ENCODE measurements around the gene MMD.
A peak's percentile ranks its signal among the peaks of the same experiment; 100 is the strongest.

- TF ChIP-seq SMARCA5 (IDR thresholded peaks at IDR 0.05) (no peak), CEBPB (tag; IDR thresholded peaks at IDR 0.05) (0 out of 2 replicates have a peak, but pooled peaks have one; percentile 36), TEAD2 (tag; IDR thresholded peaks at IDR 0.05) (no peak), POLR2A (conservative IDR thresholded peaks at IDR 0.05) (no peak), MAFG (tag; conservative IDR thresholded peaks at IDR 0.05) (no peak), TAF1 (IDR thresholded peaks at IDR 0.05; ENCODE audit: control insufficient read depth, extremely low read depth, insufficient read depth, low read length, severe bottlenecking) (no peak), REST (IDR thresholded peaks at IDR 0.05; ENCODE audit: borderline replicate concordance) (no peak), REST (CRISPR knock-in tag; IDR thresholded peaks at IDR 0.05; ENCODE audit: low read depth) (no peak), POLR2AphosphoS5 (IDR thresholded peaks at IDR 0.05; ENCODE audit: control insufficient read depth, insufficient read depth, low read depth, low read length) (no peak), EZH2 (IDR thresholded peaks at IDR 0.05; ENCODE audit: borderline replicate concordance, low read depth, low read length) (no peak), SMC3 (conservative IDR thresholded peaks at IDR 0.05; ENCODE audit: insufficient read depth, low read depth, low read length) (no peak)
- TF ChIP-seq, protein P1, sequence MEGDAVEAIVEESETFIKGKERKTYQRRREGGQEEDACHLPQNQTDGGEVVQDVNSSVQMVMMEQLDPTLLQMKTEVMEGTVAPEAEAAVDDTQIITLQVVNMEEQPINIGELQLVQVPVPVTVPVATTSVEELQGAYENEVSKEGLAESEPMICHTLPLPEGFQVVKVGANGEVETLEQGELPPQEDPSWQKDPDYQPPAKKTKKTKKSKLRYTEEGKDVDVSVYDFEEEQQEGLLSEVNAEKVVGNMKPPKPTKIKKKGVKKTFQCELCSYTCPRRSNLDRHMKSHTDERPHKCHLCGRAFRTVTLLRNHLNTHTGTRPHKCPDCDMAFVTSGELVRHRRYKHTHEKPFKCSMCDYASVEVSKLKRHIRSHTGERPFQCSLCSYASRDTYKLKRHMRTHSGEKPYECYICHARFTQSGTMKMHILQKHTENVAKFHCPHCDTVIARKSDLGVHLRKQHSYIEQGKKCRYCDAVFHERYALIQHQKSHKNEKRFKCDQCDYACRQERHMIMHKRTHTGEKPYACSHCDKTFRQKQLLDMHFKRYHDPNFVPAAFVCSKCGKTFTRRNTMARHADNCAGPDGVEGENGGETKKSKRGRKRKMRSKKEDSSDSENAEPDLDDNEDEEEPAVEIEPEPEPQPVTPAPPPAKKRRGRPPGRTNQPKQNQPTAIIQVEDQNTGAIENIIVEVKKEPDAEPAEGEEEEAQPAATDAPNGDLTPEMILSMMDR (IDR thresholded peaks at IDR 0.05 in 2 of 3, conservative IDR thresholded peaks at IDR 0.05 in 1 of 3; ENCODE audit: insufficient read depth in 2 of 3, low read depth in 1 of 3, low read length in 3 of 3) = no peak
- TF ChIP-seq, protein P2, sequence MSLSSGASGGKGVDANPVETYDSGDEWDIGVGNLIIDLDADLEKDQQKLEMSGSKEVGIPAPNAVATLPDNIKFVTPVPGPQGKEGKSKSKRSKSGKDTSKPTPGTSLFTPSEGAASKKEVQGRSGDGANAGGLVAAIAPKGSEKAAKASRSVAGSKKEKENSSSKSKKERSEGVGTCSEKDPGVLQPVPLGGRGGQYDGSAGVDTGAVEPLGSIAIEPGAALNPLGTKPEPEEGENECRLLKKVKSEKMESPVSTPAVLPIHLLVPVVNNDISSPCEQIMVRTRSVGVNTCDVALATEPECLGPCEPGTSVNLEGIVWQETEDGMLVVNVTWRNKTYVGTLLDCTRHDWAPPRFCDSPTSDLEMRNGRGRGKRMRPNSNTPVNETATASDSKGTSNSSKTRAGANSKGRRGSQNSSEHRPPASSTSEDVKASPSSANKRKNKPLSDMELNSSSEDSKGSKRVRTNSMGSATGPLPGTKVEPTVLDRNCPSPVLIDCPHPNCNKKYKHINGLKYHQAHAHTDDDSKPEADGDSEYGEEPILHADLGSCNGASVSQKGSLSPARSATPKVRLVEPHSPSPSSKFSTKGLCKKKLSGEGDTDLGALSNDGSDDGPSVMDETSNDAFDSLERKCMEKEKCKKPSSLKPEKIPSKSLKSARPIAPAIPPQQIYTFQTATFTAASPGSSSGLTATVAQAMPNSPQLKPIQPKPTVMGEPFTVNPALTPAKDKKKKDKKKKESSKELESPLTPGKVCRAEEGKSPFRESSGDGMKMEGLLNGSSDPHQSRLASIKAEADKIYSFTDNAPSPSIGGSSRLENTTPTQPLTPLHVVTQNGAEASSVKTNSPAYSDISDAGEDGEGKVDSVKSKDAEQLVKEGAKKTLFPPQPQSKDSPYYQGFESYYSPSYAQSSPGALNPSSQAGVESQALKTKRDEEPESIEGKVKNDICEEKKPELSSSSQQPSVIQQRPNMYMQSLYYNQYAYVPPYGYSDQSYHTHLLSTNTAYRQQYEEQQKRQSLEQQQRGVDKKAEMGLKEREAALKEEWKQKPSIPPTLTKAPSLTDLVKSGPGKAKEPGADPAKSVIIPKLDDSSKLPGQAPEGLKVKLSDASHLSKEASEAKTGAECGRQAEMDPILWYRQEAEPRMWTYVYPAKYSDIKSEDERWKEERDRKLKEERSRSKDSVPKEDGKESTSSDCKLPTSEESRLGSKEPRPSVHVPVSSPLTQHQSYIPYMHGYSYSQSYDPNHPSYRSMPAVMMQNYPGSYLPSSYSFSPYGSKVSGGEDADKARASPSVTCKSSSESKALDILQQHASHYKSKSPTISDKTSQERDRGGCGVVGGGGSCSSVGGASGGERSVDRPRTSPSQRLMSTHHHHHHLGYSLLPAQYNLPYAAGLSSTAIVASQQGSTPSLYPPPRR (CRISPR knock-in tag; IDR thresholded peaks at IDR 0.05; ENCODE audit: borderline replicate concordance) = no peak
Measured at GRCh38 chr17:55351226-55351625, 70.4 kb downstream of the MMD start.

Data from K562 (cell line).